Fibroblast of mammary gland (primary cell): Measurements from ENCODE around the gene EPC2.
"Not testable (repeated sequence)": the region's sequence is repeated elsewhere in the genome, so short reads cannot be mapped to it uniquely, and the experiment has no call there.

ENCODE experiments used
- DNase-seq: peaks from one replicate; pipeline ENCODE4 v3.0.0-alpha.2; 2010; ENCODE audit warnings: low read depth
- H3K4me3 ChIP-seq: 2 replicates; pipeline ENCODE4 v1.5.1; 2011; ENCODE audit warnings: low read depth, mild to moderate bottlenecking, low read length, moderate library complexity; ENCODE audit not compliant: control insufficient read depth
- TF ChIP-seq, protein P1 (sequence below): conservative IDR thresholded peaks from 2 replicates; pipeline ENCODE4 v1.5.1; 2011; ENCODE audit warnings: low read depth, low read length, inconsistent platforms; ENCODE audit not compliant: control insufficient read depth, insufficient read depth

The EPC2 gene

DNA sequence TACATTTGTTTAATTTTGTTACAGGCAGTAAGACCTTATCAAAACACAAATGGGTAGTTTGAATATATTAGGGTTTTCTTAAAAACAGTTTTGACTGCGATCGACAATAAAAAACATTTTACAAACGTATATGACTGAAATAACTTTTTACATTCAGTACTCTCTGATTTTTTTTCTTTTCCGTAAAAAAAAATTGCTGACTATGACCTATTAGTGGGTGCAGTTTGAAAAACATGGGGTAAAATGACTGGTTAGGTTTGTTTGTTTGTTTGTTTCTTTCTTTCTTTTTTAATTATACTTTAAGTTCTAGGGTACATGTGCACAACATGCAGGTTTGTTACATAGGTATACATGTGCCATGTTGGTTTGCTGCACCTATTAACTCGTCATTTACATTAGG is 36.9 kb downstream of the EPC2 start:
- no peak for DNase-seq
- TF ChIP-seq, protein P1, sequence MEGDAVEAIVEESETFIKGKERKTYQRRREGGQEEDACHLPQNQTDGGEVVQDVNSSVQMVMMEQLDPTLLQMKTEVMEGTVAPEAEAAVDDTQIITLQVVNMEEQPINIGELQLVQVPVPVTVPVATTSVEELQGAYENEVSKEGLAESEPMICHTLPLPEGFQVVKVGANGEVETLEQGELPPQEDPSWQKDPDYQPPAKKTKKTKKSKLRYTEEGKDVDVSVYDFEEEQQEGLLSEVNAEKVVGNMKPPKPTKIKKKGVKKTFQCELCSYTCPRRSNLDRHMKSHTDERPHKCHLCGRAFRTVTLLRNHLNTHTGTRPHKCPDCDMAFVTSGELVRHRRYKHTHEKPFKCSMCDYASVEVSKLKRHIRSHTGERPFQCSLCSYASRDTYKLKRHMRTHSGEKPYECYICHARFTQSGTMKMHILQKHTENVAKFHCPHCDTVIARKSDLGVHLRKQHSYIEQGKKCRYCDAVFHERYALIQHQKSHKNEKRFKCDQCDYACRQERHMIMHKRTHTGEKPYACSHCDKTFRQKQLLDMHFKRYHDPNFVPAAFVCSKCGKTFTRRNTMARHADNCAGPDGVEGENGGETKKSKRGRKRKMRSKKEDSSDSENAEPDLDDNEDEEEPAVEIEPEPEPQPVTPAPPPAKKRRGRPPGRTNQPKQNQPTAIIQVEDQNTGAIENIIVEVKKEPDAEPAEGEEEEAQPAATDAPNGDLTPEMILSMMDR = no peak
- H3K4me3 ChIP-seq = no peak overlapping the region

DNA sequence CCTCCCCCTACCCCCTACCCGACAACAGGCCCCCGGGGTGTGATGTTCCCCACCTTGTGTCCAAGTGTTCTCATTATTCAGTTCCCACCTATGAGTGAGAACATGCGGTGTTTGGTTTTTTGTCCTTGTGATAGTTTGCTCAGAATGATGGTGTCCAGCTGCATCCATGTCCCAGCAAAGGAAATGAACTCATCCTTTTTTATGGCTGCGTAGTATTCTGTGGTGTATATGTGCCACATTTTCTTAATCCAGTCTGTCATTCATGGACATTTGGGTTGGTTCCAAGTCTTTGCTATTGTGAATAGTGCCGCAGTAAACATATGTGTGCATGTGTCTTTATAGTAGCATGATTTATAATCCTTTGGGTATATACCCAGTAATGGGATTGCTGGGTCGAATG is 37.3 kb downstream of the EPC2 start:
- not testable (repeated sequence) for DNase-seq, H3K4me3 ChIP-seq

DNA sequence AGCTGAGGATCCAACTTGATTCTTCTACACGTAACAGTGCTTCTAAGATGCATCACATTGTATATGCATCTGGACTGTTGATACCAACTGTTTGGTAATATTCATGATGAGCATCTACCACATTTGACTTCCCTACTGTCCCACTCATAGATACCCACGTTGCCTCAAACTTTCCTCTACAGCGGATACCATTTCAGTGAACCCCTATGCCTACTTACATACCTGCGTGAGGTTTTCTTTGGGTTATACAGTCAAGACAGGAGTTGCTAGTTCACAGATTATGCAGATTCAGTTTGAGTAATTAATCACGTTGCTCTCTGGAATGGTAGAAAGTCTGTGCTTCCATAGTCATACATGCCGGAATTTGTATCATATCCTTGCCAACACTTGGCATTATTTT is 40.0 kb downstream of the EPC2 start:
- TF ChIP-seq, protein P1 = no peak
- DNase-seq = no peak
- no peak overlapping the region for H3K4me3 ChIP-seq

DNA sequence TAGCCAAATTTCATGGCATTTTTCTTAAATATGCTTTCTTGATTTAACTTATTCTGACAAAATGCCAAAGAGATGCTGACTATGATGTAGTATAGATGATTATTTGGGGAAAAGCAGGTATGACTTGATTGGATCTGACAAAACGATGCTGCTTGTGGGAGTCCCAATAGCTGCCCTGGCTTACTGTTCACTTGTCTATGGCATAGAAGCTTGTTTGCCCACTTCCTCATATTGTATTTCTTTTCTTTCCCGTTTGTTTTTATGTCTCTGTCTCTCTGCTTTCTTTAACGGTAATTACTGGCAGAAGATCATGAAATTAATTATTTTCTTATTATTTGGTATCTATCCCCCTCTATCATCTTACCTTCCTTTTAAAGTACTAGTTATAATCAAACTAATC is 43.0 kb downstream of the EPC2 start:
- DNase-seq = no peak
- no peak overlapping the region for H3K4me3 ChIP-seq

DNA sequence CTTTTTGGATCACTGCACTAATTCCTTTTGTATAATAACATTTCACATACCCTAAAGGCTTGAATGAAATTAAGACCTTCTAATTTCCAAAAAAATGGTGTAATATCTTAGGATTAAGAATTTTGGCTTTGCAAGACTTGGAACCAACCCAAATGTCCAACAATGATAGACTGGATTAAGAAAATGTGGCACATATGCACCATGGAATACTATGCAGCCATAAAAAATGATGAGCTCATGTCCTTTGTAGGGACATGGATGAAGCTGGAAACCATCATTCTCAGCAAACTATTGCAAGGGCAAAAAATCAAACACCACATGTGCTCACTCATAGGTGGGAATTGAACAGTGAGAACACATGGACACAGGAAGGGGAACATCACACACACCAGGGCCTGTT is 43.5 kb downstream of the EPC2 start:
- not testable (repeated sequence) for DNase-seq, H3K4me3 ChIP-seq

More for the DNA sequence above, 43.0 kb downstream of the EPC2 start:
- TF ChIP-seq, protein P1 = no peak

DNA sequence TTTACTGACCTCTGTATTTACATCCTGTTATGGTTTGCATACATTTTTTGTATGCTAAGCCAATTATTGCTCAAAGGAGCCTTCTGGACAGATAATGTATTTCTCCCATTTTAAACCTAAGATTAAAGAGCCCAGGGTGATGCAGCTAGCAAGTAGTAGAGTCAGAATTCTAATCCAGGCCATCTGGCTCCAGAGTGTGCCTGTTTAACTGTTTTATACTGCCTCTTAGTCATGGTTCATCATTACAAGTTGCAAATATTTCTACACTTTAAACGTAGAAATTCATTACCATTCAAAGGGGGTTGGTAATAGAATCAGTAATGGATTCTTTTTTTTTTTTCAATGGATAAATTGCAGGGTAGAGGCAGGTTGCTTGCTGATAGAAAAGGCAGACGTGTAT is 52.4 kb downstream of the EPC2 start:
- TF ChIP-seq, protein P1 = no peak
- peak; percentile 42 for DNase-seq
- H3K4me3 ChIP-seq = no peak overlapping the region

DNA sequence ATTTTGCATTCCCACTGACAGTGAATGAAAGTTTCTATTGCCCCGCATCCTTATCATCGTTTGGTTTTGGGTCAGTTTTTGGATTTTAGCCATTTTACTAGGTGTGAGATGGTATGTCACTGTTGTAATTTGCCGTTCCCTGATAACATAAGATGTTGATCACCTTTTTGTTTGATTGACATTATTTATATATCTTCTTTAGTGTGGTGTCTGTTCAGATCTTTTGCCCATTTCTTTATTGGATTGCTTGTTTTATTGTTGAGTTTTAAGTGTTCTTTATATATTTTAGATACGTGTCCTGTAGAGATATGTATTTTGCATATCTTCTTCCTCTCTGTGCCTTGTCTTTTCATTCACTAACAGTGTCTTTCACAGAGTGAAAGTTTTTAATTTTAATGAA is 55.3 kb downstream of the EPC2 start:
- no peak for DNase-seq
- H3K4me3 ChIP-seq = no peak overlapping the region
- TF ChIP-seq, protein P1 = no peak

DNA sequence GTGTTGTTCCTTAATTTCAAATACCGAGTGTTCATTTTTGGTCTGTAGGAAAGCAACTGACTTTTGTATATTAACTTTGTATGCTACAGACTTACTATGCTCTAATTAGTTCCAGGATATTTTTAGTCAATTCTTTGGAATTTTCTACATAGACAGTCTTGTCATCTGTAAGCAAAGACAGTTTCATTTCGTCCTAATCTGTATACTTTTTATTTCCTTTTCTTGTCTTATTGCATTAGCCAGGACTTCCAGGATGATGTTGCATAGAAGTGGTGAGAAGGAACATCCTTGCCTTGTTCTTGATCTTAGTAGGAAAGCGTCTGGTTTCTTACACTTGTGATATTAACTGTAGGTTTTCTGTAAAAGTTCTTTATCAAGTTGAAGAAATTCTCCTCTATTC is 56.5 kb downstream of the EPC2 start:
- no peak overlapping the region for H3K4me3 ChIP-seq
- TF ChIP-seq, protein P1 = no peak
- DNase-seq = no peak
